H1 (cell line): Measurements from ENCODE around the gene PSMG2. TPM values are rescaled to one million over a fixed set of nuclear protein-coding genes. Genes with fewer than 3 reads are reported as not detected.

ENCODE experiments used
- GTF2F1 ChIP-seq: IDR thresholded peaks from 2 replicates; pipeline ENCODE4 v1.6.1; 2012; ENCODE audit warnings: low read depth, low read length, improper control_type of control experiment, borderline replicate concordance
- polyA plus RNA-seq, 7 experiments: library from polyadenylated mRNA; depleted of rRNA in 3 of 7; stranded (reverse) in 5 of 7; unstranded in 2 of 7; fragments of >200 nt in 5 of 7; fragments of 200-250 nt in 2 of 7; gene quantifications; 1 replicate in 5 of 7; 2 replicates in 1 of 7; 4 replicates in 1 of 7; pipeline versions ENCODE4 v1.2.1 to v1.2.3, GENCODE V29; 2011 to 2013; ENCODE audit warnings: missing spikeins in 2 of 7, mixed read lengths in 2 of 7
- total RNA-seq: library from RNA; stranded (reverse); fragmentation: NEBNext Ultra II Directional; extraction: Animal tissue kit (Norgen Biotek cat#: 25700); gene quantifications from 2 replicates; pipeline ENCODE4 v1.2.1, GENCODE V29; 2021

The PSMG2 gene
- total and polyA plus RNA-seq, 2 of the 8 experiments (the other 6 are each of a cell fraction or from before 2014, with no cell fraction given) = 52.9 to 79.3 TPM

DNA sequence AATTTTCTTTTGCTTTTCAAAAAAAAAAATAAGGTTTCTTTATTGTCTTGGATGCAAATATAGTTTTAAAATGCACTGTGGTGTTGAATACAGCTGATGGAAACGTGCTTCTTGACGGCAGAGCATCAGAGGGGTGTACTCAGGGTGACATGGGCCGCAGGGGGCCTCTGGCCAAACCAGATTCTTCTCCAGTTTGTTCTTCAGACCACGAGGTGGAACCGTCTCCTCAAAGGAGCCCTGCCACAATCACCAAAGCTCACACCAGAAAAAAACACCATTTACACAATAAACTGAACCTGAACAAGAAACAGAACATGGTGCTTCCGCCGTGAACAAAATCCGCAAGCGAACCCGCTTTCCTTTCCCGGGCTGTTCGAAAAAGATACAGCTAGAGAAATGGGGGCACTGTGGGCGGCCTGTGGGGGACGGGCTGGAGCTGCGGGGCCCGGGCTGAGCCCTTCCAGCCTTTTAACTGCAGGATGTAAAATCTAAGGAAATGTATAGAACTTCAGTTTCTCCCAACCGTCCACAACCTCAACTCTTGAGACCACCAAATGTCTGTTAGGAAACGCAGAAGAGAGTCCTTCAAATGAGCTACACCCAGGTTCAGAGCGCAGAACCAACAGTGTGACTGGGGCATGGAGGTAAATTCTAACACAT lies 34.5 kb downstream of the PSMG2 start (continued):
- TF ChIP-seq GTF2F1 = no peak
